ENCODE results near the gene EDNRB.
A peak's percentile ranks its signal among the peaks of the same experiment; 100 is the strongest.

Gene EDNRB

GRCh38 chr13:77930430-77930829 lies 11.8 kb upstream of the EDNRB start:
- no peak for TF ChIP-seq CTCF (IDR thresholded peaks at IDR 0.05)

GRCh38 chr13:77928909-77929308 lies 10.3 kb upstream of the EDNRB start:
- no peaks in the 10 kb centered on the region for H3K9me3 Mint-ChIP-seq
- H3K36me3 Mint-ChIP-seq (ENCODE audit: low read depth) = no peaks in the 10 kb centered on the region
- DNase-seq = no peak
- no peak overlapping the region for H3K4me3 Mint-ChIP-seq
- H3K27me3 Mint-ChIP-seq (ENCODE audit: low read depth, poor library complexity) = no peaks in the 10 kb centered on the region
- peaks cover 18% of the 10 kb centered on the region for H3K4me1 Mint-ChIP-seq
- H3K27ac Mint-ChIP-seq = no peak overlapping the region
- TF ChIP-seq CTCF (IDR thresholded peaks at IDR 0.05) = no peak

More at GRCh38 chr13:77930430-77930829, 11.8 kb upstream of the EDNRB start:
- Mint-ChIP-seq H3K27ac (no peak overlapping the region), H3K36me3 (ENCODE audit: low read depth) (no peaks in the 10 kb centered on the region), H3K9me3 (no peaks in the 10 kb centered on the region), H3K27me3 (ENCODE audit: low read depth, poor library complexity) (no peaks in the 10 kb centered on the region), H3K4me1 (peaks cover 18% of the 10 kb centered on the region), H3K4me3 (no peak overlapping the region)
- no peak for DNase-seq

- no peaks in the 10 kb centered on the region for H3K9me3 Mint-ChIP-seq
- DNase-seq = no peak
- no peaks in the 10 kb centered on the region for H3K4me1 Mint-ChIP-seq
- no peak for TF ChIP-seq CTCF (IDR thresholded peaks at IDR 0.05)
- no peaks in the 10 kb centered on the region for H3K27me3 Mint-ChIP-seq (ENCODE audit: low read depth, poor library complexity)
- H3K36me3 Mint-ChIP-seq (ENCODE audit: low read depth) = no peaks in the 10 kb centered on the region
- H3K4me3 Mint-ChIP-seq = no peak overlapping the region
- H3K27ac Mint-ChIP-seq = no peak overlapping the region
Measured at GRCh38 chr13:77925616-77926015, 7.0 kb upstream of the EDNRB start.

GRCh38 chr13:77919921-77920294 lies 1.3 kb upstream of the EDNRB start:
- no peak for DNase-seq
- H3K27ac Mint-ChIP-seq = no peak overlapping the region
- H3K4me1 Mint-ChIP-seq = no peaks in the 10 kb centered on the region
- no peak for TF ChIP-seq CTCF (IDR thresholded peaks at IDR 0.05)
- H3K4me3 Mint-ChIP-seq = no peak overlapping the region
- H3K9me3 Mint-ChIP-seq = peaks cover 4% of the 10 kb centered on the region
- H3K36me3 Mint-ChIP-seq (ENCODE audit: low read depth) = no peaks in the 10 kb centered on the region
- H3K27me3 Mint-ChIP-seq (ENCODE audit: low read depth, poor library complexity) = peaks cover 14% of the 10 kb centered on the region

GRCh38 chr13:77919246-77919920 lies 752 bp upstream of the EDNRB start:
- peak; percentile 46 for DNase-seq

More at GRCh38 chr13:77919246-77919920, 752 bp upstream of the EDNRB start:
- Mint-ChIP-seq H3K27me3 (ENCODE audit: low read depth, poor library complexity) (peaks cover 14% of the 10 kb centered on the region), H3K4me3 (no peak overlapping the region), H3K36me3 (ENCODE audit: low read depth) (no peaks in the 10 kb centered on the region), H3K9me3 (peaks cover 4% of the 10 kb centered on the region), H3K4me1 (no peaks in the 10 kb centered on the region), H3K27ac (no peak overlapping the region)
- TF ChIP-seq CTCF (IDR thresholded peaks at IDR 0.05) = no peak
